ENCODE data around the gene ZNF276.

- TF ChIP-seq CTCF (conservative IDR thresholded peaks at IDR 0.05; ENCODE audit: low read depth, low read length): no peak
- TF ChIP-seq EZH2 (IDR thresholded peaks at IDR 0.05; ENCODE audit: borderline replicate concordance, low read depth, low read length, poor library complexity, severe bottlenecking): no peak
Measured at GRCh38 chr16:89693289-89693731, 28.0 kb upstream of the ZNF276 start.
